PC-3 (cell line): ENCODE measurements around the gene EAF1.

Source experiments
- EZH2phosphoT487 ChIP-seq: fragments of 300-600 bp; sonication (generic); IDR thresholded peaks from 2 replicates; pipeline ENCODE4 v1.6.1; 2018; ENCODE audit warnings: mild to moderate bottlenecking, antibody characterized with exemption, low read length, borderline replicate concordance
- TF ChIP-seq, protein P1 (sequence below): fragments of 300-600 bp; sonication (generic); conservative IDR thresholded peaks from 2 replicates; pipeline ENCODE4 v1.5.1; 2017; ENCODE audit warnings: antibody characterized with exemption, low read depth, mild to moderate bottlenecking, low read length

DNA sequence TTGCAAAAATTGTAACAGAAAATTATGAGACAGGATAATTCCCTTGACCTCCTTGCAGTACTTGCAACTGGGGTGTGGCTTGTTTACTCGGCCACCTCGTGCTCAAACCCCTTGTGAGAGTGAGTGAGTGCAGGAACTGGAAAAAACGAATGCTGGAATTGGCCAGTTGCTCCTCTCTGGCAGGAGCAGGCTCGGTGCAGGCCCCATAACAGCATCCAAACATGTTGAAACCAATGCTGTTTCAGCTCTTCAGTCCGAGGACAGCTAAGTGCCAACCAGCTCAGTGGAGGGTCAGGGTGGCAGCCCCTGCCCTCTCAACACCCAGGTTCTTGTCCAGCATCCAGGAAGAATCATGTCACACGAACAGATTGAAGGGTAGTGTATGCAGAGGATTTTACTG, 36.9 kb upstream of the EAF1 start:
- TF ChIP-seq, protein P1, sequence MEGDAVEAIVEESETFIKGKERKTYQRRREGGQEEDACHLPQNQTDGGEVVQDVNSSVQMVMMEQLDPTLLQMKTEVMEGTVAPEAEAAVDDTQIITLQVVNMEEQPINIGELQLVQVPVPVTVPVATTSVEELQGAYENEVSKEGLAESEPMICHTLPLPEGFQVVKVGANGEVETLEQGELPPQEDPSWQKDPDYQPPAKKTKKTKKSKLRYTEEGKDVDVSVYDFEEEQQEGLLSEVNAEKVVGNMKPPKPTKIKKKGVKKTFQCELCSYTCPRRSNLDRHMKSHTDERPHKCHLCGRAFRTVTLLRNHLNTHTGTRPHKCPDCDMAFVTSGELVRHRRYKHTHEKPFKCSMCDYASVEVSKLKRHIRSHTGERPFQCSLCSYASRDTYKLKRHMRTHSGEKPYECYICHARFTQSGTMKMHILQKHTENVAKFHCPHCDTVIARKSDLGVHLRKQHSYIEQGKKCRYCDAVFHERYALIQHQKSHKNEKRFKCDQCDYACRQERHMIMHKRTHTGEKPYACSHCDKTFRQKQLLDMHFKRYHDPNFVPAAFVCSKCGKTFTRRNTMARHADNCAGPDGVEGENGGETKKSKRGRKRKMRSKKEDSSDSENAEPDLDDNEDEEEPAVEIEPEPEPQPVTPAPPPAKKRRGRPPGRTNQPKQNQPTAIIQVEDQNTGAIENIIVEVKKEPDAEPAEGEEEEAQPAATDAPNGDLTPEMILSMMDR = no peak
- TF ChIP-seq EZH2phosphoT487 = no peak
